ENCODE results near the gene MROH2B.

Gene MROH2B

GRCh38 chr5:40962207-40962955 is 108.8 kb downstream of the MROH2B start:
- DNase-seq: no peak

GRCh38 chr5:40960037-40960436 is 111.1 kb downstream of the MROH2B start:
- no peak for DNase-seq

- no peak for DNase-seq
Observed at GRCh38 chr5:40958811-40959210, 112.3 kb downstream of the MROH2B start.

- no peak for DNase-seq
Observed at GRCh38 chr5:40957048-40957447, 114.1 kb downstream of the MROH2B start.

GRCh38 chr5:40955313-40955712 is 115.8 kb downstream of the MROH2B start:
- no peak for DNase-seq
